Natural killer cell treated with Interleukin-12 subunit alpha and Interleukin-12 subunit beta and Interleukin-15 and Interleukin-18, amount 100 ng/mL, for 72 hours (primary cell): ENCODE results near the gene TOR1B. TPM values are rescaled to one million over a fixed set of nuclear protein-coding genes. Genes with fewer than 3 reads are reported as not detected.
"Not testable (repeated sequence)": the region's sequence is repeated elsewhere in the genome, so short reads cannot be mapped to it uniquely, and the experiment has no call there.

Experiments used
- ATAC-seq, 2 donors: fragments of 150-1000 bp; cut with Tn5 transposase in 1 of 2; sonication (Bioruptor Pico), chemical (Tn5 transposase) in 1 of 2; 2 replicates each; pipeline ENCODE4 v1.10.0; 2021
- DNase-seq: peaks from one replicate; pipeline ENCODE4 v3.0.0; 2022; ENCODE audit warnings: low spot score
- H3K27ac Mint-ChIP-seq, 2 donors: 1 replicate in 1 of 2; 2 replicates in 1 of 2; pipeline ENCODE4 v1.8.0; 2022; ENCODE audit warnings: mixed read lengths in 2 of 2, mild to moderate bottlenecking in 1 of 2, moderate library complexity in 1 of 2
- H3K27me3 Mint-ChIP-seq, 2 donors: 1 replicate in 1 of 2; 2 replicates in 1 of 2; pipeline ENCODE4 v1.8.0; 2022; ENCODE audit warnings: mixed read lengths in 2 of 2
- H3K36me3 Mint-ChIP-seq: one replicate; pipeline ENCODE4 v1.8.0; 2022; ENCODE audit warnings: mixed read lengths
- H3K4me1 Mint-ChIP-seq, 2 donors: 1 replicate in 1 of 2; 2 replicates in 1 of 2; pipeline ENCODE4 v1.8.0; 2022; ENCODE audit warnings: low read depth in 2 of 2, mixed read lengths in 2 of 2, mild to moderate bottlenecking in 1 of 2
- H3K4me3 Mint-ChIP-seq: one replicate; pipeline ENCODE4 v1.8.0; 2022; ENCODE audit warnings: mixed read lengths
- H3K9me3 Mint-ChIP-seq: 2 replicates; pipeline ENCODE4 v1.8.0; 2022; ENCODE audit warnings: mixed read lengths
- total RNA-seq, 2 donors: library from RNA; stranded (reverse); gene quantifications; one replicate each; pipeline ENCODE4 v1.2.3, GENCODE V29; 2022

The TOR1B gene
- total RNA-seq, 2 donors from 2014 or later = 23.0 to 24.5 TPM

DNA sequence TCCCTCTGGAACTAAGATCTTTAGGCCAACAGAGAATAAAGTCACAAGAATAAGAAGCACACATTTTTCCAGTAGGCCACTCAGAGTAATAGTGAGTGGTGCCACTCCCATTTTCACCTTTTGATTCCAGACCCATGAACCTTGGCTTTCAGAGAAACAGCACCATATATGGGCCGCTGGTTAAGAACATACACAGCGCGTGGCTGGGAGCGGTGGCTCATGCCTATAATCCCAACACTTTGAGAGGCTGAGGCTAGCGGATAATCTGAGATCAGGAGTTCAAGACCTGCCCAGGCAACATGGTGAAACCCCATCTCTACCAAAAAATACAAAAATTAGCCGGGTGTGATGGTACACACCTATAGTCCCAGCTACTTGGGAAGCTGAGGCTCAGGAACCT is 34.5 kb upstream of the TOR1B start:
- Mint-ChIP-seq H3K9me3 (no peaks in the 10 kb centered on the region), H3K4me1 (peaks cover 0 to 2% of the 10 kb centered on the region in 2 donors), H3K27ac (no peak overlapping the region), H3K27me3 (peaks cover 0 to 5% of the 10 kb centered on the region in 2 donors), H3K4me3 (no peak overlapping the region), H3K36me3 (no peaks in the 10 kb centered on the region)
- DNase-seq = no peak
- ATAC-seq = no peak

DNA sequence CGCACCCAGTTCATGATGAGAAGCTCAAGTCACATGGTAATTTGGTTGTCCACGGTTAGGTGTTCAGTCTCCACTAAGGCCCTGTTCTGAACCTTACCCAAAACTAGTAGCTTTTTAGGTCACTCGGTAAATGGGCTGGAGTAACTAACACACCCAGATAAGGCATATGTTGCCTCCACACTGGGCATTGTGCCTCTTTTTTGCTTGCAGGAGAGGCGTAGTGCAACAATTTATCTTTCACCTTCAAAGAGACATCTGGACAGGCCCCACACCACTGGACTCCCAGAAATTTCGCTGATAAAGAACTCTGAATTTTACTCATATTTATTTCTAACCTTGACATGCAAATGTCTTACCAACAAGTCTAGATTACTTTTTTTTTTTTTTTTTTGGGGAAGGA is 33.3 kb upstream of the TOR1B start:
- no peak for DNase-seq
- H3K27ac Mint-ChIP-seq = no peak overlapping the region
- peaks cover 0 to 5% of the 10 kb centered on the region in 2 donors for H3K27me3 Mint-ChIP-seq

DNA sequence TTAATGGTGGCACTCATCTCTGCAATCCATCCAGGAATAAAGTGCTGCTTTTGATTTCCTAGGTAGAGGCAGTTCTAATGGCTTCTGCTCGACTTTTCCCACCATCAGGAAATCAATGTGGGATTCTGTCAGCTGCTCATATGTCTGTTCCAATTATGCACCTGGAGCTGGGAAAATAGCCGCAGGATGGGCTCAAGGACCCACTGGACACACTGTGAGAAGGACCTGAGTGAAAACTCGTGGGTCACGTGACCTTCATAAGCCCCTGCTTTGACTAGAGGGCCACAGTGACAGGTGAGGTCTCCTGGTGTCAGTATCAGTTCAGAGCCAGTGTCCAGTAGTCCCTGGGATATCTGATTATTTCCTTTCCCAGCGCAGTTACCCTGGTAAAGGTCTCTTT is 32.2 kb upstream of the TOR1B start:
- Mint-ChIP-seq H3K9me3 (no peaks in the 10 kb centered on the region), H3K4me1 (peaks cover 7 to 14% of the 10 kb centered on the region in 2 donors), H3K36me3 (no peaks in the 10 kb centered on the region), H3K27me3 (peaks cover 0 to 5% of the 10 kb centered on the region in 2 donors), H3K27ac (no peak overlapping the region), H3K4me3 (no peak overlapping the region)
- DNase-seq (no peak), ATAC-seq (no peak)

More for the DNA sequence above, 33.3 kb upstream of the TOR1B start:
- Mint-ChIP-seq H3K4me3 (no peak overlapping the region), H3K4me1 (peaks cover 7 to 11% of the 10 kb centered on the region in 2 donors), H3K36me3 (no peaks in the 10 kb centered on the region), H3K9me3 (no peaks in the 10 kb centered on the region)
- no peak for ATAC-seq

DNA sequence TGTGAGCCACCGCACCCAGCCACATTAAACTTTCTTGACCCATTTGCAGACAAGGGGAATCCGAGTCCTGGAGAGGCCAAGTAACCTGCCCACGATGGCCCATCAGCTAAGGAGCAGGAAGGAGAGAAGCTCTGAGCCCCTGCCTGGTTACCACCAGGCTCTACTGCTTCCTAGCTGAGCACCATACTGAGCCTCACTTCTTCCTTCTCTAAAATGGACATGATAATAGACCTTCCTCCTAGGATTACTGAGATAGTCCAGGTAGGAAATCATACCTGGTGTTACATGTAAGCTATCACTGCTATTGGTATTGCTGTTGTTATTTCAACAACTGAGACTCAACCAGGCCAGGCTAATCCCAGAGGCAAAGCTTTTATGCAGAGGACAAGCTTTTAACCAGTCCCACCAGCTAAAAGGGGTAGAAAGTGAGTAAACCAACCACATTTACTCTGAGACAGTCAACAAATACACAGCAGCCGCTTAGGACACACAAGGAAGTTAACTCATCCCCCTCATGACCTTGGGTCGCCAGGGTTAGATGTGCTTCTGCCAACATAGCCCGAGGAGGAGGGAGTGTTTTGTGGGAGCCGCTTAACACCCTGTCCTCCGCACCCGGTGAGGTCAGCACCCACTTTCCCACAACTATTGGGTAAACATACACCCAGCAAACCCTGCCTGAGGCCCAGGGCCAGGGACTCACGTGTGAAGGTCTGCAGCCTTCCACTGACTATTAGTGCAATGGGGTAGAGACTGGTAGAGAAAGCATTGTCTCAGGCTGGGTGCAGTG is 29.5 kb upstream of the TOR1B start:
- ATAC-seq (peak; percentile 57 to 61), DNase-seq (no peak)
- Mint-ChIP-seq H3K27me3 (no peaks in the 10 kb centered on the region), H3K36me3 (no peaks in the 10 kb centered on the region), H3K27ac (peak overlapping the region in 1 of 2 donors; percentile 77), H3K9me3 (no peaks in the 10 kb centered on the region), H3K4me3 (peak overlapping the region; percentile 5), H3K4me1 (peaks cover 20 to 28% of the 10 kb centered on the region in 2 donors)

DNA sequence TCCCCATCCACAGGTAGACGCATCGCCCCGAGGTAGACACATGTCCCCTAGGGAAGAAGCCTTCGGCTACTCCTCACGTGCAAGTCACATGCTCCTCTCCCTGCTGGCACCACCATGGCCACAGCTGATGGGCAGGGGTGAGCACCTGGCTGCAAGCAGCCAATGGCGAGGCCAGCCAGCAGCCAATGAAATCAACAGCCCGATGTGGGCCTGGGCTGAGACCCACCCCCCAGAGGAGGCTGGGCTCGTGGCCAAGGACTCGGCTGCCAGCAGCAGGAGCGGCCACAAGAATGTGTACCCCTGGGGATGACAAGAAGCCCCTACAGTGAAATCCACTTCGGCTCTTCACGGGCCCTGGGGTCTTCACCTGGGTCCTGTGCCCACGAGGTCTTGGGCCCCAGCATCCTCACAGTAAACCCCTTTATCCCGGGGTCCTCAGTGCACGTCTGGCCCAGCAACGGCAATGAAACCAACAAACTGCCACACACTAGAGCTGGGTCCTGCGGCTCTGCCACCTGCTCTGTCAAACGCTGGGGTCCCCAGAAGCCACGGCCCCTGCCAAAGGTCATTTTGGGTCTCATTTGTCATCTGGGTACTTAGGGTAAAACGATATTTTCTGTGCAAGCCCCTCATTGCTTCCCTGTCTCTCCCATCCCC is 28.1 kb upstream of the TOR1B start:
- Mint-ChIP-seq H3K27me3 (peaks cover 6 to 8% of the 10 kb centered on the region in 2 donors), H3K4me1 (peaks cover 25 to 35% of the 10 kb centered on the region in 2 donors), H3K4me3 (no peak overlapping the region), H3K9me3 (no peaks in the 10 kb centered on the region), H3K27ac (no peak overlapping the region), H3K36me3 (no peaks in the 10 kb centered on the region)
- ATAC-seq (no peak), DNase-seq (no peak)

DNA sequence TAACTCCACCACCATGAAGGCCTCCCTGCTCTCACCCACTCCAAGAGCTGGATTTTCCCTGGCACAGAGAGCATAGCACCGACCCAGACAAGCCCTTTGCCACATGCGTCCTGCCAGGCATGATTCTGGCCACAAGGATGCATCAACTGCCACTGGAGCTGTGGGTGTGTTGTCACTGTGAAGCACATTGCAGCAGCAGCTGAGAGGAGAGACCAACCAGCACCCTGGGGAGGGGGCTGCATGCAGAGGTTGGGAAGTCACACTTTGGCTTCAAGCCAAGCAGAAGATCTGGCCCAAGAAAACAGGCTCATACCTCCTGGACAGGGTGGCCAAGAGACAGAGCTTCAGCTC is 27.6 kb upstream of the TOR1B start:
- Mint-ChIP-seq H3K9me3 (no peaks in the 10 kb centered on the region), H3K27me3 (peaks cover 6 to 8% of the 10 kb centered on the region in 2 donors), H3K36me3 (no peaks in the 10 kb centered on the region), H3K27ac (no peak overlapping the region), H3K4me1 (peaks cover 25 to 35% of the 10 kb centered on the region in 2 donors), H3K4me3 (no peak overlapping the region)
- no peak for ATAC-seq
- DNase-seq = peak; percentile 37

DNA sequence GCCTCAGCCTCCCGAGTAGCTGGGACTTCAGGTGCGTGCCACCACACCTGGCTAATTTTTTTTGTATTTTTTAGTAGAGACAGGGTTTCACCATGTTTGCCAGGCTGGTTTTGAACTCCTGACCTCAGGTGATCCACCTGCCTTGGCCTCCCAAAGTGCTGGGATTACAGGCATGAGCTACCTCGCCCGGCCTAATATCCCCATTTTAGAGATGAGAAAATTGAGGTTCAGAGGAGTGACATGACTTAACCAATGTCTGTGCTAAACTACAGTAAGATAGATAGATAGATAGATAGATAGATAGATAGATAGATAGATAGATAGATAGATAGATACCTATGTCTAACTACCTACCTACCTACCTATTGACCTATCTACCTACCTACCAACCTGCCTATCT is 26.9 kb upstream of the TOR1B start:
- not testable (repeated sequence) for DNase-seq, H3K36me3 Mint-ChIP-seq, H3K9me3 Mint-ChIP-seq, ATAC-seq, H3K27me3 Mint-ChIP-seq, H3K4me3 Mint-ChIP-seq
- H3K4me1 Mint-ChIP-seq = peaks cover 25 to 35% of the 10 kb centered on the region in 2 donors
- peak overlapping the region in 1 of 2 donors; percentile 83 for H3K27ac Mint-ChIP-seq

DNA sequence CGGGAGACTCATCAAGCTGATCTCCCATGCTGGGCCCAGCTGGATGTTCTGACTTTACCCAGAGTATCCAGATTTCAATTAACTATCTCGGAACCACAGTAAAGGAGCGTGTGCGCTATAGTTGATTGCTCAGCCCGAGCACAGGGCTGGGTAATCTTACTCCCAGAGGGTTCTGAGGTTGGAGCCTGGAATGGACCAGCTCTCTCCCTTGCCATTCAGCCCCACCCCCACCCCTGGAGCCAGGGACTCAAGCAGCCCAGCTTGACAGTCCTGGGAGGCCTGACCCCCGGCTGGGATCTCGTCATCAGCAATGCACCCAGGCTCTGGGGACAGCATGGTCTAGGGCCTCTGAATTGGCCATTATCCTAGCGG is 26.4 kb upstream of the TOR1B start:
- ATAC-seq (no peak), DNase-seq (no peak)
- H3K27me3 Mint-ChIP-seq = peaks cover 6 to 8% of the 10 kb centered on the region in 2 donors
- H3K4me3 Mint-ChIP-seq = peak overlapping the region; percentile 77
- peak overlapping the region; percentile 83 to 84 for H3K27ac Mint-ChIP-seq
- H3K9me3 Mint-ChIP-seq = no peaks in the 10 kb centered on the region
- no peaks in the 10 kb centered on the region for H3K36me3 Mint-ChIP-seq
- peaks cover 25 to 35% of the 10 kb centered on the region in 2 donors for H3K4me1 Mint-ChIP-seq

DNA sequence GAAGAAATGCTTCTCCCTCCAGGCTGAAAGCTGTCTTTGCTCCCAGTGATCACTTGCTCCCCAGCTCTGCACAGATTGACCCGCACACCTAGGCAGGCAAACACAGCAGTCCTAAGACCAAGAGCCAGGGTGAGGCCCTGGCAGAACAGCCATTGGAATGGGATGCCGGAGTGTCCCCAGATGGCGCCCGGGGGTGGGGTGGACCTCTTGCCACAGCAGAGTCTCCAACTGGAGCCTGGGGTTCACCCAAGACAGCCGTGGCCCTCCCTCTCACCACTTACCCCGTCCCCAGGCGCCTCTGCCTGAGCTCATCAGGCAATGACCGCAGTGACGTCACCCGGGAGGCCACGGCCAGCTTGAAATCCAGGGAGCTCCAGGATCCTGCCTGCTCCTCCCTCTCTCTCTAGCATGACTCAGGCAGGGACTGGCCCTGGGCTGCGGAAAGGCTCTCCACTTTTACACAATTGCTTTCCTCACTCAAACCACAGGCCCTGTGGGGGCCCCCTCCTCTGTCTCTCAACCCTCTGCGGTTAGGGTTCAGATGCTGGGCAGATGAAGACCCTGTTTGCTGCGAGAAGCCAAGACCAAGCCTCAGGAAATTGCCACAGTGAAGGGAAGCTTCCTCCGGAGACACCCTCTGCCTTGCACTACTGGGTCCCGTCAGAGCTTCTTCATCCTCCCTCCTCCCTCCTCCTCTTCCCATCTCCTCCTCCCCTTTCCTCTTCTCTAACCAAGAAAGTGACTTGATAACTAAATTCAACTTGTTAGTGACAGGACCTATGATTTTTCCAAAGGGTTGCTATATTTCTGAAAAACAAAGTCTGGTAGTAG is 25.8 kb upstream of the TOR1B start:
- ATAC-seq (peak; percentile 89 to 94), DNase-seq (peak; percentile 93)
- H3K4me3 Mint-ChIP-seq = peak overlapping the region; percentile 77
- peak overlapping the region; percentile 83 to 84 for H3K27ac Mint-ChIP-seq
- no peaks in the 10 kb centered on the region for H3K9me3 Mint-ChIP-seq
- peaks cover 25 to 35% of the 10 kb centered on the region in 2 donors for H3K4me1 Mint-ChIP-seq
- H3K27me3 Mint-ChIP-seq = peaks cover 6 to 8% of the 10 kb centered on the region in 2 donors
- no peaks in the 10 kb centered on the region for H3K36me3 Mint-ChIP-seq

DNA sequence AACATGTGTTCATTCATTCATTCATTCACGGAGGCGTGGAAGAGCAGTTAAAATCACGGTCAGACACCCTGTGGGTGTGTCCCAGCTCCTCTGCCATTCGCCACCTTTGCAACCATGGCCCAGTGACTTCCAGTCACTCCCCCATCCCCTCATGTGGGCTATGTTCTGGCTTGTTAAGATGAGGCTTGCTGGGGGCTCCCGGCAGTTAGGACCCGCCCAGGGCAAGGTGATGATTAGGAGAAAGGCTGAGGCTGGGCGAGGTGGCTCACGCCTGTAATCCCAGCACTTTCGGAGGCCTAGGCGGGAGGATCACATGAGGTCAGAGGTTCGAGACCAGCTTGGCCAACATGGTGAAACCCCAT is 25.2 kb upstream of the TOR1B start:
- Mint-ChIP-seq H3K27ac (peak overlapping the region; percentile 83 to 84), H3K27me3 (peaks cover 6 to 8% of the 10 kb centered on the region in 2 donors), H3K9me3 (no peaks in the 10 kb centered on the region), H3K4me3 (peak overlapping the region; percentile 77), H3K4me1 (peaks cover 25 to 35% of the 10 kb centered on the region in 2 donors), H3K36me3 (no peaks in the 10 kb centered on the region)
- ATAC-seq (no peak), DNase-seq (no peak)

DNA sequence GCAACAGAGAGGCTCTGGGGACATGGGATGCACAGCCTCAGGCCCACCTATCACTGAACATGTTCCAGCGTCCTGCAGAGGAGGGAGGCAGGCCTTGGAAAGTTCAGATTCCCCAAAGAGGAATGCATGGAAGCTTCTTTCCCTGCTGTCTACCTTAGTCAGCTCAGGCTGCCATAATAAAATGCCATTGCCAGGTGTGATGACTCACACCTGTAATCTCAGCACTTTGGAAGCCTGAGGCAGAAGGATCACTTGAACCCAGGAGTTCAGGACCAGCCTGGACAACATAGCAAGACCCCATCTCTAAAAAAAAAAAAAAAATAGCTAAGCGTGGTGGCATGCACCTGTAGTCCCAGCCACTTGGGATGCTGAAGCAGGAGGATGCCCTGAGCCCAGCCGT is 24.5 kb upstream of the TOR1B start:
- Mint-ChIP-seq H3K36me3 (no peaks in the 10 kb centered on the region), H3K4me1 (peaks cover 26 to 33% of the 10 kb centered on the region in 2 donors), H3K9me3 (no peaks in the 10 kb centered on the region), H3K27me3 (peaks cover 6 to 8% of the 10 kb centered on the region in 2 donors), H3K27ac (no peak overlapping the region), H3K4me3 (no peak overlapping the region)
- ATAC-seq = no peak
- no peak for DNase-seq

DNA sequence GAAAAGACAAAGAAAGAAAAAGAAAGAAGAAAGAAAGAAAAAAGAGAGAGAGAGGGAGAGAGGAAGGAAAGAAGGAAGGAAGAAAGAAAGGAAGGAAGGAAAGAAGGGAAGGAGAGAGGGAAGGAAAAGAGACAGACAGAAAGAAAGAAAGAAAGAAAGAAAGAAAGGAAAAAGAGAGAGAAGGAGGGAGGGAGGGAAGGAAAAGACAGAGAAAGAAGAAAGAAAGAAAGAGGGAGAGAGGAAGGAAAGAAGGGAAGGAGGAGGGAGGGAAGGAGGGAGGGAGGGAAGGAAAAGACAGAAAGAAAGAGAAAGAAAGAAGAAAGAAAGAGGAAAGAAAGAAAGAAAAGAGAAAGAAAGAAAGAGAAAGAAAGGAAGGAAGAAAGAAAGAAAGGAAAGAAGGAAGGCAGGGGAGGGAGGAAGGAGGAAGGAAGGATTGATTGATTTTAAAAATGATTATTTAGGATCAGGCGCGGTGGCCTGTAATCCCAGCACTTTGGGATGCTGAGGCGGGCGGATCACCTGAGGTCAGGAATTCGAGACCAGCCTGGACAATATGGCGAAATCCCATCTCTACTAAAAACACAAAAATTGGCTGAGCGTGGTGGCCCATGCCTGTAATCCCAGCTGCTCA is 23.3 kb upstream of the TOR1B start:
- Mint-ChIP-seq H3K27me3 (peaks cover 8 to 10% of the 10 kb centered on the region in 2 donors), H3K27ac (peak overlapping the region; percentile 2 to 14)
- ATAC-seq = no peak

DNA sequence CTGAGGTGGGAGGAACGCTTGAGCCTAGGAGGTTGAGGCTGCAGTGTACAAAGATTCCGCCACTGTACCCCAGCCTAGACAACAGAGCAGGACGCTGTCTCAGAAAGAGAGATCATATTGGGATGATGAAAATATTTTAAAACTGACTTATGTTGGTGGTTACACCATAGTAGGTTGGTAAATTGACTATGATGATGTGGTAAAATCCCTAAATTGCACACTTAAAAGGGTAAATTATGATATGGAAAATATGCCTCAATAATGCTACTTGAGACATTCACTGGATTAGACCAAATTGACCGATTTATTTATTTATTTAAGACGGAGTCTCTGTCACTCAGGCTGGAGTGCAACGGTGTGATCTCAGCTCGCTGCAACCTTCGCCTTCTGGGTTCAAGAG is 21.9 kb upstream of the TOR1B start:
- H3K9me3 Mint-ChIP-seq = no peaks in the 10 kb centered on the region
- DNase-seq = no peak
- no peak overlapping the region for H3K27ac Mint-ChIP-seq
- ATAC-seq = no peak
- H3K4me1 Mint-ChIP-seq = peaks cover 24 to 25% of the 10 kb centered on the region in 2 donors
- peaks cover 8 to 10% of the 10 kb centered on the region in 2 donors for H3K27me3 Mint-ChIP-seq
- no peaks in the 10 kb centered on the region for H3K36me3 Mint-ChIP-seq
- H3K4me3 Mint-ChIP-seq = no peak overlapping the region

More for the DNA sequence above, 23.3 kb upstream of the TOR1B start:
- peaks cover 24 to 27% of the 10 kb centered on the region in 2 donors for H3K4me1 Mint-ChIP-seq
- no peak for DNase-seq
- no peaks in the 10 kb centered on the region for H3K36me3 Mint-ChIP-seq
- H3K4me3 Mint-ChIP-seq = no peak overlapping the region
- no peaks in the 10 kb centered on the region for H3K9me3 Mint-ChIP-seq
